NB4 (cell line): ENCODE data around the gene HRH2.

Source experiments
- MYC ChIP-seq: IDR thresholded peaks from 2 replicates; pipeline ENCODE4 v1.6.1; 2011; ENCODE audit warnings: low read depth, low read length
- POLR2A ChIP-seq: IDR thresholded peaks from 2 replicates; pipeline ENCODE4 v1.6.1; 2011; ENCODE audit warnings: mild to moderate bottlenecking; ENCODE audit not compliant: insufficient read length; ENCODE audit errors: extremely low read depth
- TF ChIP-seq, protein P1 (sequence below): IDR thresholded peaks from one replicate; pipeline ENCODE4 v1.5.1; 2012; ENCODE audit warnings: low read depth, low read length
- TF ChIP-seq, protein P2 (sequence below): IDR thresholded peaks from 2 replicates; pipeline ENCODE4 v1.6.1; 2011; ENCODE audit warnings: low read depth, low read length

DNA sequence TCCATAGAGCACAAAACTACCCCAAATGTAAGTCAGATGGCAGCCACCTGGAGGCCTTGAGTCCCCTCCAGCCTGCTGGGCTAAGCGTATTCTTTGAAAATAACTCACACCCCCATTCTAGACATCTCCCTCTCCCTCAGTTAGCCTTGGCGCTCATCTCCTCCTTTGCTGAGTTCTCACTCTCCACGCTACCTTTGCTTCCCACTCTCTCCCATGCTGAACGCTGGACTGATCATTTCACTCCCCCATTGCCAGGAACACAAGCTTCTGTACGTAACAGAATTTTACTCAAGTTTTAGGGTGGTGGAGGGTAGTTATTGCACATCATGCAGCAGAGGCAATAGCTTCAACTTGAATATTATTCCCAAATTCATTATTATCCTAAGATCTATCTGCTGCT lies 47.5 kb upstream of the HRH2 start:
- TF ChIP-seq POLR2A (no peak), MYC (no peak)
- TF ChIP-seq, protein P1, sequence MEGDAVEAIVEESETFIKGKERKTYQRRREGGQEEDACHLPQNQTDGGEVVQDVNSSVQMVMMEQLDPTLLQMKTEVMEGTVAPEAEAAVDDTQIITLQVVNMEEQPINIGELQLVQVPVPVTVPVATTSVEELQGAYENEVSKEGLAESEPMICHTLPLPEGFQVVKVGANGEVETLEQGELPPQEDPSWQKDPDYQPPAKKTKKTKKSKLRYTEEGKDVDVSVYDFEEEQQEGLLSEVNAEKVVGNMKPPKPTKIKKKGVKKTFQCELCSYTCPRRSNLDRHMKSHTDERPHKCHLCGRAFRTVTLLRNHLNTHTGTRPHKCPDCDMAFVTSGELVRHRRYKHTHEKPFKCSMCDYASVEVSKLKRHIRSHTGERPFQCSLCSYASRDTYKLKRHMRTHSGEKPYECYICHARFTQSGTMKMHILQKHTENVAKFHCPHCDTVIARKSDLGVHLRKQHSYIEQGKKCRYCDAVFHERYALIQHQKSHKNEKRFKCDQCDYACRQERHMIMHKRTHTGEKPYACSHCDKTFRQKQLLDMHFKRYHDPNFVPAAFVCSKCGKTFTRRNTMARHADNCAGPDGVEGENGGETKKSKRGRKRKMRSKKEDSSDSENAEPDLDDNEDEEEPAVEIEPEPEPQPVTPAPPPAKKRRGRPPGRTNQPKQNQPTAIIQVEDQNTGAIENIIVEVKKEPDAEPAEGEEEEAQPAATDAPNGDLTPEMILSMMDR = no peak
- TF ChIP-seq, protein P2, sequence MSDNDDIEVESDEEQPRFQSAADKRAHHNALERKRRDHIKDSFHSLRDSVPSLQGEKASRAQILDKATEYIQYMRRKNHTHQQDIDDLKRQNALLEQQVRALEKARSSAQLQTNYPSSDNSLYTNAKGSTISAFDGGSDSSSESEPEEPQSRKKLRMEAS = no peak
